GM23338 (cell line): ENCODE measurements around the gene ADCY1.

Experiments
- CREB1 ChIP-seq: fragments of 250-450 bp; sonication (Bioruptor Pico); IDR thresholded peaks from 2 replicates; pipeline ENCODE4 v1.5.0; 2020; ENCODE audit warnings: low read depth, mild to moderate bottlenecking, moderate library complexity
- EZH2 ChIP-seq: fragments of 200-600 bp; sonication (generic); IDR thresholded peaks from one replicate; pipeline ENCODE4 v1.8.0; 2017; ENCODE audit warnings: antibody characterized with exemption, mild to moderate bottlenecking, low read depth; ENCODE audit not compliant: unreplicated experiment
- EZH2phosphoT487 ChIP-seq: fragments of 200-600 bp; sonication (generic); IDR thresholded peaks from one replicate; pipeline ENCODE4 v1.8.1; 2018; ENCODE audit warnings: antibody characterized with exemption; ENCODE audit not compliant: unreplicated experiment
- JUNB ChIP-seq: IDR thresholded peaks from one replicate; pipeline ENCODE4 v1.6.1; 2016; ENCODE audit warnings: antibody characterized with exemption; ENCODE audit not compliant: unreplicated experiment
- POLR2AphosphoS5 ChIP-seq: IDR thresholded peaks from 2 replicates; pipeline ENCODE4 v1.6.1; 2016; ENCODE audit warnings: antibody characterized with exemption, low read depth
- STAT1 ChIP-seq: IDR thresholded peaks from one replicate; pipeline ENCODE4 v1.6.1; 2016; ENCODE audit warnings: antibody characterized with exemption; ENCODE audit not compliant: unreplicated experiment
- ZNF114 ChIP-seq: fragments of 250-450 bp; sonication (Bioruptor Pico); IDR thresholded peaks from 2 replicates; pipeline ENCODE4 v1.5.0; 2020; ENCODE audit warnings: mild to moderate bottlenecking, moderate library complexity
- TF ChIP-seq, protein P1 (sequence below), 2 experiments: fragments of 200-600 bp in 1 of 2; sonication (generic) in 1 of 2; conservative IDR thresholded peaks; 2 replicates each; pipeline versions ENCODE4 v1.5.1 to v1.6.1; 2016 to 2017; ENCODE audit warnings: antibody characterized with exemption in 2 of 2, low read depth in 2 of 2, mild to moderate bottlenecking in 2 of 2, moderate library complexity in 1 of 2
- TF ChIP-seq, protein P2 (sequence below): IDR thresholded peaks from one replicate; pipeline ENCODE4 v1.6.1; 2018; ENCODE audit warnings: antibody characterized with exemption; ENCODE audit not compliant: unreplicated experiment
- TF ChIP-seq, protein P3 (sequence below): IDR thresholded peaks from 2 replicates; pipeline ENCODE4 v1.6.1; 2016; ENCODE audit warnings: antibody characterized with exemption

DNA sequence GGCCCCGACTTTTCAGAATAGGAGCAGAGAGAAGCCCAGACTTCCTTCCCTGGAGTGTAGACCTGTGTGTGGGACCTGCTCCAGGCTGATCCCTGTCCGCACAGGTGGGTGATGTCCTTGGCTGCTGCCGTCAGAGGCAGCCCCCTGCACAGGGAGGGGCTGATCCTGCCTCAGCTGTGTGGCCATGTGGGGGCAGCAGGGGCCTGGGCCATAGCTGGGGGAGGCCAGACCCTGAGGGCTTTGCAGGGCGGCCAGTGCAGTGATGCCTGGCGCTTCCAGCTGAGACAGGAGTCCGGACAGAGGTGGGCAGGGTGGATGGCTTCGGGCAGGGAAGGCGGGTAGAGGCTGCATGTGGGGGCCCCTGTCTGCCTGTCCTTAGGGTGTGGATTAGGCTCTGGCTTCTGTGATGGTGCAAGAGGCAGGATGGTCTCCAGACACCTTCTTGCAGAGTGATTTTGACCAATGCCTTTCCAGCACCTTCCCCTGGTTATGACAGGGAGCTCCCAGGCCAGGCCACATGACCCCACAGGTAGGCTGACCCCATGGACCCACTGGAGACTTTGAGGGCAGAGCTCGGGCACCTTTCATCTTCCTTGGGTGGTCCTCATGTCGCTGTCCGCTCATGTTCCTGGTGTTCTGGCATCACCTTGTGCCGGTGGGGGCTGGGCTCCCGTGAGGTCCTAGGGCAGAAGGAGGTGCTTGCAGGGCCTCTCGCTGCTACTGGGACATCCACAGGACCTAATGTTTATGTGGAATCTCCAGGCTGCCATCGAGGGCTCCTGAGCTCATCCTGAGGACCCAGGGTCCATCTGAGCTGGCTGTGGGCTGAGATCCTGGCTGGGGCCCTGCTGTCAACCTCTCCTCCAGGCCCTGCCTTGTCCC is 141.5 kb downstream of the ADCY1 start:
- TF ChIP-seq, protein P1, sequence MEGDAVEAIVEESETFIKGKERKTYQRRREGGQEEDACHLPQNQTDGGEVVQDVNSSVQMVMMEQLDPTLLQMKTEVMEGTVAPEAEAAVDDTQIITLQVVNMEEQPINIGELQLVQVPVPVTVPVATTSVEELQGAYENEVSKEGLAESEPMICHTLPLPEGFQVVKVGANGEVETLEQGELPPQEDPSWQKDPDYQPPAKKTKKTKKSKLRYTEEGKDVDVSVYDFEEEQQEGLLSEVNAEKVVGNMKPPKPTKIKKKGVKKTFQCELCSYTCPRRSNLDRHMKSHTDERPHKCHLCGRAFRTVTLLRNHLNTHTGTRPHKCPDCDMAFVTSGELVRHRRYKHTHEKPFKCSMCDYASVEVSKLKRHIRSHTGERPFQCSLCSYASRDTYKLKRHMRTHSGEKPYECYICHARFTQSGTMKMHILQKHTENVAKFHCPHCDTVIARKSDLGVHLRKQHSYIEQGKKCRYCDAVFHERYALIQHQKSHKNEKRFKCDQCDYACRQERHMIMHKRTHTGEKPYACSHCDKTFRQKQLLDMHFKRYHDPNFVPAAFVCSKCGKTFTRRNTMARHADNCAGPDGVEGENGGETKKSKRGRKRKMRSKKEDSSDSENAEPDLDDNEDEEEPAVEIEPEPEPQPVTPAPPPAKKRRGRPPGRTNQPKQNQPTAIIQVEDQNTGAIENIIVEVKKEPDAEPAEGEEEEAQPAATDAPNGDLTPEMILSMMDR (conservative IDR thresholded peaks at IDR 0.05; ENCODE audit: low read depth in 2 of 2): 0 out of 4 replicates have a peak, but pooled peaks of 1 of the 2 experiments have one; percentile 13
- TF ChIP-seq POLR2AphosphoS5 (no peak), EZH2phosphoT487 (no peak), CREB1 (CRISPR knock-in tag) (no peak), EZH2 (no peak), JUNB (no peak), STAT1 (no peak), ZNF114 (no peak)
- TF ChIP-seq, protein P2, sequence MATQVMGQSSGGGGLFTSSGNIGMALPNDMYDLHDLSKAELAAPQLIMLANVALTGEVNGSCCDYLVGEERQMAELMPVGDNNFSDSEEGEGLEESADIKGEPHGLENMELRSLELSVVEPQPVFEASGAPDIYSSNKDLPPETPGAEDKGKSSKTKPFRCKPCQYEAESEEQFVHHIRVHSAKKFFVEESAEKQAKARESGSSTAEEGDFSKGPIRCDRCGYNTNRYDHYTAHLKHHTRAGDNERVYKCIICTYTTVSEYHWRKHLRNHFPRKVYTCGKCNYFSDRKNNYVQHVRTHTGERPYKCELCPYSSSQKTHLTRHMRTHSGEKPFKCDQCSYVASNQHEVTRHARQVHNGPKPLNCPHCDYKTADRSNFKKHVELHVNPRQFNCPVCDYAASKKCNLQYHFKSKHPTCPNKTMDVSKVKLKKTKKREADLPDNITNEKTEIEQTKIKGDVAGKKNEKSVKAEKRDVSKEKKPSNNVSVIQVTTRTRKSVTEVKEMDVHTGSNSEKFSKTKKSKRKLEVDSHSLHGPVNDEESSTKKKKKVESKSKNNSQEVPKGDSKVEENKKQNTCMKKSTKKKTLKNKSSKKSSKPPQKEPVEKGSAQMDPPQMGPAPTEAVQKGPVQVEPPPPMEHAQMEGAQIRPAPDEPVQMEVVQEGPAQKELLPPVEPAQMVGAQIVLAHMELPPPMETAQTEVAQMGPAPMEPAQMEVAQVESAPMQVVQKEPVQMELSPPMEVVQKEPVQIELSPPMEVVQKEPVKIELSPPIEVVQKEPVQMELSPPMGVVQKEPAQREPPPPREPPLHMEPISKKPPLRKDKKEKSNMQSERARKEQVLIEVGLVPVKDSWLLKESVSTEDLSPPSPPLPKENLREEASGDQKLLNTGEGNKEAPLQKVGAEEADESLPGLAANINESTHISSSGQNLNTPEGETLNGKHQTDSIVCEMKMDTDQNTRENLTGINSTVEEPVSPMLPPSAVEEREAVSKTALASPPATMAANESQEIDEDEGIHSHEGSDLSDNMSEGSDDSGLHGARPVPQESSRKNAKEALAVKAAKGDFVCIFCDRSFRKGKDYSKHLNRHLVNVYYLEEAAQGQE: no peak
- TF ChIP-seq, protein P3, sequence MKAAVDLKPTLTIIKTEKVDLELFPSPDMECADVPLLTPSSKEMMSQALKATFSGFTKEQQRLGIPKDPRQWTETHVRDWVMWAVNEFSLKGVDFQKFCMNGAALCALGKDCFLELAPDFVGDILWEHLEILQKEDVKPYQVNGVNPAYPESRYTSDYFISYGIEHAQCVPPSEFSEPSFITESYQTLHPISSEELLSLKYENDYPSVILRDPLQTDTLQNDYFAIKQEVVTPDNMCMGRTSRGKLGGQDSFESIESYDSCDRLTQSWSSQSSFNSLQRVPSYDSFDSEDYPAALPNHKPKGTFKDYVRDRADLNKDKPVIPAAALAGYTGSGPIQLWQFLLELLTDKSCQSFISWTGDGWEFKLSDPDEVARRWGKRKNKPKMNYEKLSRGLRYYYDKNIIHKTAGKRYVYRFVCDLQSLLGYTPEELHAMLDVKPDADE: no peak
